HG03108 (cell line): ENCODE measurements around the gene OR10S1.
"Not testable (repeated sequence)": the region's sequence is repeated elsewhere in the genome, so short reads cannot be mapped to it uniquely, and the experiment has no call there.

ENCODE experiments used
- ATAC-seq: cut with Tn5 transposase; IDR thresholded peaks from one replicate; pipeline ENCODE4 v1.9.1; 2021; ENCODE audit warnings: moderate library complexity; ENCODE audit not compliant: unreplicated experiment

OR10S1 gene, protein sequence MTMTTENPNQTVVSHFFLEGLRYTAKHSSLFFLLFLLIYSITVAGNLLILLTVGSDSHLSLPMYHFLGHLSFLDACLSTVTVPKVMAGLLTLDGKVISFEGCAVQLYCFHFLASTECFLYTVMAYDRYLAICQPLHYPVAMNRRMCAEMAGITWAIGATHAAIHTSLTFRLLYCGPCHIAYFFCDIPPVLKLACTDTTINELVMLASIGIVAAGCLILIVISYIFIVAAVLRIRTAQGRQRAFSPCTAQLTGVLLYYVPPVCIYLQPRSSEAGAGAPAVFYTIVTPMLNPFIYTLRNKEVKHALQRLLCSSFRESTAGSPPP

DNA sequence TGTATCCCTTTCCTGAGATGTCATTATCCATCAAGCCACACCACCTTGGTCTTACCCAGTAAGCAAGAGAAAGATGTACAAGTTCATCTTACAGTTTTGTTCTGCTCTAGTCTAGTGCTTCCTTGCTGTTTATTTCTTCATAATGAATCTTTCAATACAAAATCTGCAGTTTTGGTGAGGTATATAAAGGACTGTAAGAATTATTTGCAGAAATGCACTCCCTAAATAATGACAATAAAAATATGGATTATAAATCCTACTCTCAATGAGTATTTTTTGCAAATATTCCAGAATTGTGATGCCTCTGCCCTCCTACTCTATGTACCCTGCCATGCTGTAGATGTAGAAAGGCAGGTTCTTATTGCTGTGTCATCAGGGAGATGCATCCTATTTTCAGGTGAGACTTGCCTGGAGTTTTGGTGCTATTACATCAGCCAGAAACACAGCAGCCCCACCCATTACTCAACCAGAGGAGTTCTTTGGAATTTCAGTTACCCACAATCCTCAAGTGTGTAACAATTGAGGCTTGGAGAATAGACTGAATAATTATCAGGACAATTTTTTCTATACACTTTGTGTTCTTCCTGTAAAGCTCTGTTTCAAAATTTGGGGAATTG is at the start of gene OR10S1:
Gene OR10S1 (minus strand): TSS at position 51 of the 617 bp plus-strand sequence. CDS start 117 bp downstream, outside the sequence.
- no peak for ATAC-seq

DNA sequence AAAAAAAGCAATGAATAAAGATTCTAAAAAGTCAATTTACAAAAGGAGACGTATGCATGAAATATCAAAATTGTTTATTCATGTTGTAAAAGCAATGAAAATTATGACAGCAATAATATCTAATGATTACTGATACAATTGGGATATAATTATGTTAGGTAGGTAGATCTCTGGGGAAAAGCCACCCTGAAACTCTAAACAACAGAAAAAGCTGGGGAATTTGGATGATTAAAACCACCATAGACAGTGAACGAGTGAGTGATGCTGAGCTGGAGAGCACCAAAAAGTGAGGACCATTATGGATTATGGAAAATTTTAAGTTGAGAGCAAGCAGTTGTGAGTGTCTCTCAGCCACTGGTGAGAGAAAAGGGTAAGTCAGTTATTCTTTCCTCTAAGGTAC is 48.9 kb upstream of the OR10S1 start, which contains the start of gene OR10G8:
Gene OR10G8 (plus strand): TSS at position 301 of the 400 bp plus-strand sequence. CDS start 2,825 bp downstream, outside the sequence.
- no peak for ATAC-seq

DNA sequence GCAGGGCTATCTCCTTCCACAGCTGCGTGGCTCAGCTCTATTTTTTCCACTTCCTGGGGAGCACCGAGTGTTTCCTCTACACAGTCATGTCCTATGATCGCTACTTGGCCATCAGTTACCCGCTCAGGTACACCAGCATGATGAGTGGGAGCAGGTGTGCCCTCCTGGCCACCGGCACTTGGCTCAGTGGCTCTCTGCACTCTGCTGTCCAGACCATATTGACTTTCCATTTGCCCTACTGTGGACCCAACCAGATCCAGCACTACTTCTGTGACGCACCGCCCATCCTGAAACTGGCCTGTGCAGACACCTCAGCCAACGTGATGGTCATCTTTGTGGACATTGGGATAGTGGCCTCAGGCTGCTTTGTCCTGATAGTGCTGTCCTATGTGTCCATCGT is 38.3 kb upstream of the OR10S1 start:
- not testable (repeated sequence) for ATAC-seq

- no peak for ATAC-seq
Measured at GRCh38 chr11:124012697-124013096, 35.1 kb upstream of the OR10S1 start, which contains the start of gene OR10G4. TSS of gene OR10G4 (plus strand) at chr11:124012997. CDS start at chr11:124015575, 2,578 bp downstream.

GRCh38 chr11:123995119-123995518 is 17.5 kb upstream of the OR10S1 start, which contains the start of gene OR10G6:
TSS of gene OR10G6 (minus strand) at chr11:123995161. CDS start at chr11:123995161, 0 bp downstream.
- no peak for ATAC-seq

DNA sequence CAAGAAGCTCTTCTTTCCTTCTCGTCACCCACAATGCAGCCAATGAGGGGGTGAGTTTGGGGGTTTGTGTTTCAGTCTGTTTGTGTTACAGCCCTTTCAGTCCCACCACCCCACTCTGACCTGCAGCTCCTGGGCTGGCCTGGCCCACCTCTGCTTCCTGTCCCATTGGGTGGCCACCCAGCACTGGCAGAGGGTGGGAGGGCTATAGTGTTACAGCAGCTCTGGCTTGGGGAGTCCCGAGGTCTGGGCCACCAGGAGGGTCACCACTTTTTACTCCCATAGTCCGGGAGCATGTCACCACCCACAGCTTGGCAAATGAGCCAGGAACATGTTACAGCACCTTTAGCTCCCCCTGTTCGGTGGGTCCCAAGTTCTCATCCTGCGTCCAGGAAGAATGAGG is 1.7 kb upstream of the OR10S1 start:
- no peak for ATAC-seq

DNA sequence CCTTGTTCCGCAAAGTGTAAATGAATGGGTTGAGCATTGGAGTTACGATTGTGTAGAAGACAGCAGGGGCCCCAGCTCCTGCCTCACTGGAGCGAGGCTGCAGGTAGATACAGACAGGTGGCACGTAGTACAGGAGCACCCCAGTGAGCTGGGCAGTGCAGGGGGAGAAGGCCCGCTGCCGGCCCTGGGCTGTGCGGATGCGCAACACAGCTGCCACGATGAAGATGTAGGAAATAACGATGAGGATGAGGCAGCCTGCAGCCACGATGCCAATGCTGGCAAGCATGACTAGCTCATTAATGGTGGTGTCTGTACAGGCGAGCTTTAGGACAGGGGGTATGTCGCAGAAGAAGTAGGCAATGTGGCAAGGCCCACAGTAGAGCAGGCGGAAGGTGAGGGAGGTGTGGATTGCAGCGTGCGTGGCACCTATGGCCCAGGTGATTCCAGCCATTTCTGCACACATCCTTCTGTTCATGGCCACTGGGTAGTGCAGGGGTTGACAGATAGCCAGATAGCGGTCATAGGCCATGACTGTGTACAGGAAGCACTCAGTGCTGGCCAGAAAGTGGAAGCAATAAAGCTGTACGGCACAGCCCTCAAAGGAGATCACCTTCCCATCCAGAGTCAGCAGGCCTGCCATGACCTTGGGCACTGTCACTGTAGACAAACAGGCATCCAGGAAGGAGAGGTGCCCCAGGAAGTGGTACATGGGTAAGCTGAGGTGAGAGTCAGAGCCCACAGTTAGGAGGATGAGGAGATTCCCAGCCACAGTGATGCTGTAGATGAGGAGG is 616 bp downstream of the OR10S1 start:
- no peak for ATAC-seq

- ATAC-seq, result no peak
Measured at GRCh38 chr11:123973816-123974215, 3.8 kb downstream of the OR10S1 start.

DNA sequence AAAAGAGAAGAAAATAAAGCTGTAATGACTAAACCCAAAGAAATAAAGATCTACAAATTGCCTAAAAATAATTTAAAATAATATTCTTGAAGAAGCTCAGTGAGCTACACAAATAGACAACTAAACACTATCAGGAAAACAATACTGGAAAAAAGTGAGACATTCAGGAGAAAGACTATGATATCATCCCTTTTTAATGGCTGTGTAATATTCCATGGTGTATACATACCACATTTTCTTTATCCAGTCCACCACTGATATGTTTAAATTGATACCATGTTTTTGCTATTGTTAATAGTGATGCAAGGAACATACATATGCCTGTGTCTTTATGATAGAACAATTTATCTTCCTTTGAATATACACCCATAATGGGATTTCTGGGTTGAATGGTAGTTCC is 20.8 kb downstream of the OR10S1 start:
- ATAC-seq, result no peak

DNA sequence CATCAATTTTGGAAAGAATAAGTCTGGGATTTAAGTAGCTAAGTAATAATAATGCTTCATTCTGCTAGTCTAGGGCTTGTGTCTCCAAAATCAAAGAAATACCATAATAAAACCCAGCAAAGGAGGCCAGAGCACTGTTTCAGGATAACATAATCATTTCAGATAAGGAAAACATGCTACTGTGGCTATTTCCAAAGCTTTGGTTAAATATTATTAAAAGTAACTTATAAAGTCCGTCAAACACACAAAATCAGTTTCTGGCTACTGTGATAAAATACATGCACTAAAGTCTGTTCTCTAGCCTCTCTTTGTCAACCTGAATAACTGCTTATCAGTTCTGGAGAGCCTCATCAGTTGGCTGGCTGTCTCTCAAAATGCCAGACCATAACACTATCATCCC is 32.4 kb downstream of the OR10S1 start:
- ATAC-seq, result no peak

GRCh38 chr11:123943738-123944137 is 33.8 kb downstream of the OR10S1 start, which contains the start of gene OR6T1:
TSS of gene OR6T1 (minus strand) at chr11:123943838. CDS start at chr11:123943838, 0 bp downstream.
- no peak for ATAC-seq

- ATAC-seq, result no peak
Measured at GRCh38 chr11:123942413-123942812, 35.2 kb downstream of the OR10S1 start.

DNA sequence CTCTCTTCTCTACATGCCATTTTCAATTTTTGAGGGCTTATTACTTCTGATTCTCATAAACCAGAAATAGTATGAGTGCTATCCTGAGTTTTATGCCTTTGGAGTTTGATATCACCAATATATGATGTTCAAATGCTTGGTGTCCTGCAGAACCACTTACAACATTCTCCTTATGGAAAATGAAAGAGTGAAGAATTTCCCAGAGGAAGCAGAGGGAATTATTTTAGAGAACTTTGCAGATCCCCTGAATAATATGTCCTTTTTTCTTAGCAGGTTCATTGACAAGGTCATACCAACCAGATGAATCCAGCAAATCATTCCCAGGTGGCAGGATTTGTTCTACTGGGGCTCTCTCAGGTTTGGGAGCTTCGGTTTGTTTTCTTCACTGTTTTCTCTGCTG is 38.3 kb downstream of the OR10S1 start, which contains the start of gene OR4D5:
Gene OR4D5 (plus strand): TSS at position 301 of the 400 bp plus-strand sequence. CDS start 0 bp downstream, at position 301.
- ATAC-seq, result no peak
